A549 (cell line): Measurements from ENCODE around the gene COPB2.

ENCODE experiments used
- CBX8 ChIP-seq: fragments of 200-600 bp; sonication (generic); IDR thresholded peaks from 2 replicates; pipeline ENCODE4 v1.6.1; 2016
- CEBPB ChIP-seq, 2 experiments: fragments of >200 bp in 1 of 2; sonication (Bioruptor Twin) in 1 of 2; formaldehyde crosslinking in 1 of 2; IDR thresholded peaks; 2 replicates each; pipeline ENCODE4 v1.6.1; 2012 to 2016
- CTCF ChIP-seq: fragments of >200 bp; sonication (Bioruptor Twin); formaldehyde crosslinking; IDR thresholded peaks from 3 replicates; pipeline ENCODE4 v1.5.1; 2016
- FOSL2 ChIP-seq, 2 experiments: fragments of 450-650 bp in 1 of 2; fragments of >200 bp in 1 of 2; sonication (Bioruptor Twin) in 1 of 2; formaldehyde crosslinking; IDR thresholded peaks; 2 replicates each; pipeline versions ENCODE4 v1.5.0 to v1.6.1; 2016 to 2020; ENCODE audit warnings: mild to moderate bottlenecking in 1 of 2, moderate library complexity in 1 of 2
- PBX3 ChIP-seq: IDR thresholded peaks from 2 replicates; pipeline ENCODE4 v1.6.1; 2012

GRCh38 chr3:139434228-139434627, 44.8 kb upstream of the COPB2 start:
- TF ChIP-seq CTCF, result no peak
- no peak for TF ChIP-seq CBX8
- no peak for TF ChIP-seq CEBPB (IDR thresholded peaks at IDR 0.05)
- no peak for TF ChIP-seq FOSL2 (IDR thresholded peaks at IDR 0.05)
- no peak for TF ChIP-seq FOSL2 (CRISPR knock-in tag; IDR thresholded peaks at IDR 0.05)
- no peak for TF ChIP-seq PBX3
